ENCODE data around the gene C1orf174.

GRCh38 chr1:3906672-3907020 lies 6.6 kb upstream of the C1orf174 start:
- TF ChIP-seq POLR2A (IDR thresholded peaks at IDR 0.05), result no peak
- no peak for TF ChIP-seq CTCF (IDR thresholded peaks at IDR 0.05)

Data from heart left ventricle (tissue), 13 donors.